Measurements from ENCODE around the gene NFIX. TPM values are rescaled to one million over a fixed set of nuclear protein-coding genes. Genes with fewer than 3 reads are reported as not detected.

Gene NFIX
- total RNA-seq, 2 experiments from 2014 or later: 4.7 to 5.0 TPM

DNA sequence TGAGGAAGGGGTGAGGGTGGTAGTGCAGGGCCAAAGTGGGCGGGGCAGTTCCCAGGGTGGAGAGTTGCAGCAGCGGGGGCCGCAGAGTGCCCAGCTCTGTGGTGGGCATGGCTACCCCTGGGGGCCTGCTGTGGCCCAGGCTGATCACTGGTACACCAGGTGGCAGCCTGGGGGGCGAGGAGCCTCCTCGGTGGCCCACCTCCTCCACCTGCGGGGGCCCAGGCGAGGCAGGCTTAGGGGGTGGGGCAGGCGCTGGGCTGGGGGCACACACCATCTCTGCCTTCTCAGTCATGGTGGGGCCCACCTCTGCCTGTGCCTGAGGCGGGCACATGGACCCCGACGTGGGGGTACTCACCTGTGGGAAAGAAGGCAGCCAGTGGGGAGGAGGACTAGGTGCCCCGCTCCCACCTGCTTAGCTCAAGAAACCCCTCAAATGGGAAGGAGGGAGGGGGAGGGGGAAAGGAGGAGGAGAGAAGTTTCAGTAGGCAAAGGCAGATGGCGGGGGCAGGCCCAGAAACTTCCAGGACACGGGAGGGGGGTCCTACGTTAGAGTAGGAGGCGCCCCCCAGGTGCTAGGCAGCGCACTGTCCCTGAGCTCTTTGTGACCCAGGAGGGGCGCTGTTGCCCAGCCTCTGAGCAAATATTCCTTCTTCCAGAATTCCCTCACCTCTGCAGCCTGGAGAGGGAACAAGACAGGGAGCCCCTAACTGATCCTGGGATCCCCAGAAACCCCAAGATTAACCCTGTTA, 105.7 kb downstream of the NFIX start:
- DNase-seq: no peak
- Mint-ChIP-seq H3K4me1 (ENCODE audit: low read depth) (peaks cover 47% of the 10 kb centered on the region), H3K36me3 (ENCODE audit: low read depth) (peaks cover 10% of the 10 kb centered on the region), H3K27me3 (peaks cover 21% of the 10 kb centered on the region), H3K27ac (no peak overlapping the region), H3K9me3 (no peaks in the 10 kb centered on the region), H3K4me3 (peak overlapping the region; percentile 66)
- intact Hi-C loops (cut with micrococcal nuclease): no loop called here
- no peak for ATAC-seq
- ChIA-PET CTCF (interaction anchor here (0.6 to 3.7 kb wide), 6 partner anchors 11 to 136 kb away, joined by 3 to 21 read pairs (median 4); no protein-coding TSS in a partner anchor), POLR2A (interaction anchor here (0.5 to 3.0 kb wide), 6 partner anchors 14 to 1159 kb away, joined by 3 to 36 read pairs (median 4); partner anchors contain the start of genes NACC1 and TRMT1)
- TF ChIP-seq, protein P1, sequence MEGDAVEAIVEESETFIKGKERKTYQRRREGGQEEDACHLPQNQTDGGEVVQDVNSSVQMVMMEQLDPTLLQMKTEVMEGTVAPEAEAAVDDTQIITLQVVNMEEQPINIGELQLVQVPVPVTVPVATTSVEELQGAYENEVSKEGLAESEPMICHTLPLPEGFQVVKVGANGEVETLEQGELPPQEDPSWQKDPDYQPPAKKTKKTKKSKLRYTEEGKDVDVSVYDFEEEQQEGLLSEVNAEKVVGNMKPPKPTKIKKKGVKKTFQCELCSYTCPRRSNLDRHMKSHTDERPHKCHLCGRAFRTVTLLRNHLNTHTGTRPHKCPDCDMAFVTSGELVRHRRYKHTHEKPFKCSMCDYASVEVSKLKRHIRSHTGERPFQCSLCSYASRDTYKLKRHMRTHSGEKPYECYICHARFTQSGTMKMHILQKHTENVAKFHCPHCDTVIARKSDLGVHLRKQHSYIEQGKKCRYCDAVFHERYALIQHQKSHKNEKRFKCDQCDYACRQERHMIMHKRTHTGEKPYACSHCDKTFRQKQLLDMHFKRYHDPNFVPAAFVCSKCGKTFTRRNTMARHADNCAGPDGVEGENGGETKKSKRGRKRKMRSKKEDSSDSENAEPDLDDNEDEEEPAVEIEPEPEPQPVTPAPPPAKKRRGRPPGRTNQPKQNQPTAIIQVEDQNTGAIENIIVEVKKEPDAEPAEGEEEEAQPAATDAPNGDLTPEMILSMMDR (IDR thresholded peaks at IDR 0.05): no peak

DNA sequence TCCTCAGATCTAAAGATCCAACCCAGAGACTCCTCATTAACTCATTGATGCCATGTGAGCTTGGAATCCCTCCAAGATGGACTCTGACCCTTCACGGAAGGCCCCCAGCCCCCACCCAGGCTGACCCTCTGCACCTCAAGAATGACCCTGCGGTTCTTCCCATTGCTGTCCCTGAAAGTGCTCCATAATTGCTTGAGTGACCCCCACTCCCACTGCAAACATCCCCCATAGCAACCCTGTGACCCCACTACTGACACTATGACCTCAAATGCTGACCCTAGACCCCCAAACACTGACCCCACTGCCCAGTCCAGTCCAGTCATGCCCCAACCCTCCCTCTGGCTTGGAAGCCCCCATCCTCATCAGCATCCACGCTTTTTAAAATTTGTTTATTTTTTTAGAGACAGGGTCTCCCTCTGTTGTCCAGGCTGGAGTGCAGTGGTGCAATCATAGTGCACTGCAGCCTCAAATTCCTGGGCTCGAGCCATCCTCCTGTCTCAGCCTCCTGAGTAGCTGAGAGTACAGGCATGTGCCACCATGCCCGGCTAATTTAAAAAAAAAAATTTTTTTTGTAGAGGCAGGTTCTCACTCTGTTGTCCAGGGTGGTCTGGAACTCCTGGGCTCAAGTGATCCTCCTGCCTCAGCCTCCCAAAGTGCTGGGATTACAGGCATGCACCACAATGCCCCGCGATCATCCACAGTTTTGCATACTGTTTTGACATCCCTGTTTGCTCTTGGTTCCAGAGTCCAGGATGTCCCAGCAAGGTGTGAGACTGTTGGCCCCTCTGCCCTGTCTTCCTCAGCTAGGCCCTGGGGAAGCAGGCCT, 106.5 kb downstream of the NFIX start:
- no peaks in the 10 kb centered on the region for H3K9me3 Mint-ChIP-seq
- CTCF ChIA-PET: interaction anchor here (0.6 to 3.7 kb wide), 6 partner anchors 10 to 136 kb away, joined by 3 to 21 read pairs (median 4); no protein-coding TSS in a partner anchor
- ATAC-seq (no peak), DNase-seq (no peak)
- peaks cover 10% of the 10 kb centered on the region for H3K36me3 Mint-ChIP-seq (ENCODE audit: low read depth)
- H3K4me3 Mint-ChIP-seq: peak overlapping the region; percentile 66
- H3K27ac Mint-ChIP-seq: no peak overlapping the region
- POLR2A ChIA-PET: interaction anchor here (0.5 to 3.0 kb wide), 5 partner anchors 13 to 1159 kb away, joined by 3 to 36 read pairs (median 4); partner anchors contain the start of genes NACC1 and TRMT1
- peaks cover 18% of the 10 kb centered on the region for H3K27me3 Mint-ChIP-seq
- intact Hi-C loops (cut with micrococcal nuclease): no loop called here
- TF ChIP-seq, protein P1 (IDR thresholded peaks at IDR 0.05): no peak
- H3K4me1 Mint-ChIP-seq (ENCODE audit: low read depth): peaks cover 44% of the 10 kb centered on the region

DNA sequence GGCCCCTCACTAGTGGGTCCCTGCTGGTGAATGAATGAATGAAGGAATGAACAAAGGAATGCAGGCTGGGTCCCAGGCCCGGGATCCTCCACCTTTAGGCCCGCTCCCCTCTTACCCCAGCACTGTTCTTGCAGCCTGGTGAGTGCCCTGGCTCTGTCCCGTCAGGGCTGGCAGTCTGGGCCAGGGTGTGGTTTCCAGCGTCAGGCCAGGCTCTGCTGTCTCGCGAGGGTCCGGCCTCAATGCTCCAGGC, 107.1 kb downstream of the NFIX start:
- Mint-ChIP-seq H3K27ac (no peak overlapping the region), H3K4me3 (peak overlapping the region; percentile 66), H3K27me3 (peaks cover 14% of the 10 kb centered on the region), H3K36me3 (ENCODE audit: low read depth) (peaks cover 11% of the 10 kb centered on the region), H3K9me3 (no peaks in the 10 kb centered on the region), H3K4me1 (ENCODE audit: low read depth) (peaks cover 39% of the 10 kb centered on the region)
- no peak for ATAC-seq
- DNase-seq: no peak
- TF ChIP-seq, protein P1 (IDR thresholded peaks at IDR 0.05): no peak
- CTCF ChIA-PET: interaction anchor here (1.0 to 3.7 kb wide), 4 partner anchors 12 to 137 kb away, joined by 3 to 21 read pairs (median 6); no protein-coding TSS in a partner anchor
- intact Hi-C loops (cut with micrococcal nuclease): no loop called here
- POLR2A ChIA-PET: interaction anchor here (1.0 to 4.6 kb wide), 3 partner anchors 13 to 137 kb away, joined by 3 to 46 read pairs (median 3); partner anchors contain the start of genes NACC1 and TRMT1

DNA sequence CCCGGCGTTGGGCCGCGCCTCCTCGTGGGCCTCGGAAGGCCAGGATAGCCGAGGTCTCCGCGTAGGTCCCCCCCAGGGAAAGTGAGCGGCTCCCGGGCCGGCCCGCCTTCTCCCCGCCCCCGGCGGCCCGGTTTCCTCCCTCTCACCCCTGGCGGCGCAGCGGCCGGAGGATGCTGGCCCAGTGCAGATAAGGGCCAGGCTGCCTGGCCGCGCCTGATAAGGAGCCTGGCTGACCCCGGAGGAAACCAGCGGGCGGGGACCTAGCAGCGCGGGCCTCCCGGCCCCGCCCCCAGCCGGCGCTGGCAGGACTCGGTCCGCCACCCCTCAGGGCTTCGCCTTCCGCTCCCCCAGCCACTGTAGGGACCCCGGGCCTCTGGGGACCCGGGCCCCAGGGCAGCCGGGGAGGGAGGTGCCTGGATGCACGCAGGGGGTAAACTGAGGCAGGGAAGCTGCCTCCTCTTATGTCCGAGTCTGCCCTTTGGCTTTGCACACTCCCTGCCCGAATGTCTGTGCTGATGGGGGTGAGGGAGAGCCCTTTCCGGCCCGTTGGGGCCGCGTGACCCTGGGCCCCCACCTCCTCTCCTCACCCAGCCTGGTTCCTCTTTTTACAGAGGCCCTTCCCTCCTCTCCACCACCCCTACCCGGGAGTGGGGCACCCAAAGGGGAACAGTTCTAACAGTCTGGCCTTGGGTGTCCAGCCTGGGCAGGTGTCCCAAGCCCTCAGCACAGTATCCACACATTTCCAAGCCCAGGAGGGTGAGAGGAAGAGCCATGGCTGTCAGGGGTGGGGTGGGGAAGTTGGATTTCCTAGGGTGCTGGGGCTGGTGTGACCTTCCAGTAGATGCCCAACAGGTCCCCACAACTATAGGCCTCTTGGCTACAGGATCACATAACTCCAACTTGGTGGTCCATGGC, 107.6 kb downstream of the NFIX start, which contains the start of gene LYL1:
TSS of gene LYL1 (minus strand) at position 193 of the 915 bp plus-strand sequence. CDS start 1,687 bp downstream, outside the sequence.
- intact Hi-C loops (cut with micrococcal nuclease): no loop called here
- H3K36me3 Mint-ChIP-seq (ENCODE audit: low read depth): peaks cover 15% of the 10 kb centered on the region
- no peaks in the 10 kb centered on the region for H3K9me3 Mint-ChIP-seq
- DNase-seq: peak; percentile 45
- peaks cover 38% of the 10 kb centered on the region for H3K4me1 Mint-ChIP-seq (ENCODE audit: low read depth)
- peak within 1 kb of the TSS; percentile 66 for H3K4me3 Mint-ChIP-seq
- peaks cover 10% of the 10 kb centered on the region for H3K27me3 Mint-ChIP-seq
- ATAC-seq: peak; percentile 17
- peak within 1 kb of the TSS; percentile 69 for H3K27ac Mint-ChIP-seq
- POLR2A ChIA-PET: interaction anchor here (0.9 to 4.6 kb wide), 4 partner anchors 13 to 137 kb away, joined by 3 to 46 read pairs (median 7); partner anchors contain the start of genes NACC1 and TRMT1
- TF ChIP-seq, protein P1 (IDR thresholded peaks at IDR 0.05): no peak
- CTCF ChIA-PET: interaction anchor here (0.9 to 3.7 kb wide), 8 partner anchors 12 to 160 kb away, joined by 3 to 39 read pairs (median 3); partner anchors contain the start of genes NACC1 and TRMT1
